ENCODE results near the gene PTPRK. TPM values are rescaled to one million over a fixed set of nuclear protein-coding genes. Genes with fewer than 3 reads are reported as not detected.

Gene PTPRK
- total and polyA plus RNA-seq, 2 experiments from 2014 or later: 26.9 to 56.4 TPM

GRCh38 chr6:128474481-128474880 lies 45.9 kb downstream of the PTPRK start (continued):
- TF ChIP-seq ZNF462 (CRISPR knock-in tag; IDR thresholded peaks at IDR 0.05) (no peak), CTCF (conservative IDR thresholded peaks at IDR 0.05; ENCODE audit: low read depth in 2 of 2) (no peak), JUNB (IDR thresholded peaks at IDR 0.05; ENCODE audit: unreplicated experiment) (no peak)

- Mint-ChIP-seq H3K27me3 (ENCODE audit: insufficient read depth, low read depth, poor library complexity) (no peaks in the 10 kb centered on the region), H3K4me1 (peaks cover 19% of the 10 kb centered on the region), H3K27ac (no peak overlapping the region; the same call in 1 of the 2 replicates), H3K9me3 (no peaks in the 10 kb centered on the region), H3K36me3 (ENCODE audit: low read depth) (no peaks in the 10 kb centered on the region), H3K4me3 (no peak overlapping the region)
- no peaks in the 10 kb centered on the region for H3K27me3 ChIP-seq (ENCODE audit: insufficient read depth)
- H3K4me3 ChIP-seq: no peak overlapping the region
- peaks cover 74% of the 10 kb centered on the region for H3K79me2 ChIP-seq (replicated peaks; ENCODE audit: insufficient read depth)
- no peak for ATAC-seq
- H3K4me2 ChIP-seq: no peak overlapping the region
- no peaks in the 10 kb centered on the region for H4K20me1 ChIP-seq (replicated peaks; ENCODE audit: insufficient read depth)
- H3K9me2 ChIP-seq (ENCODE audit: insufficient read depth): no peaks in the 10 kb centered on the region
- H3K4me1 ChIP-seq (ENCODE audit: insufficient read depth): peaks cover 6% of the 10 kb centered on the region
- no peak for DNase-seq (ENCODE audit: low spot score)
- no peaks in the 10 kb centered on the region for H3F3A ChIP-seq (replicated peaks; ENCODE audit: low read depth)
- H2AFZ ChIP-seq: no peak overlapping the region
- H3K36me3 ChIP-seq (ENCODE audit: insufficient read depth): no peaks in the 10 kb centered on the region
- H3K27ac ChIP-seq (ENCODE audit: low read depth): no peak overlapping the region
- TF ChIP-seq EZH2phosphoT487 (IDR thresholded peaks at IDR 0.05; ENCODE audit: unreplicated experiment): no peak
- no peak for TF ChIP-seq NANOG (IDR thresholded peaks at IDR 0.05; ENCODE audit: borderline replicate concordance)
- TF ChIP-seq EZH2 (IDR thresholded peaks at IDR 0.05; ENCODE audit: low read depth, unreplicated experiment): no peak
- no peak for TF ChIP-seq ZNF462 (CRISPR knock-in tag; IDR thresholded peaks at IDR 0.05)
- TF ChIP-seq STAT1 (IDR thresholded peaks at IDR 0.05; ENCODE audit: unreplicated experiment): no peak
Observed at GRCh38 chr6:128471907-128472306, 48.5 kb downstream of the PTPRK start.
